ENCODE data around the gene NCOR1.
"Not testable (repeated sequence)": the region's sequence is repeated elsewhere in the genome, so short reads cannot be mapped to it uniquely, and the experiment has no call there.

Gene NCOR1

GRCh38 chr17:16214190-16215001, 938 bp downstream of the NCOR1 start:
- no peak for DNase-seq

GRCh38 chr17:16212793-16213192, 2.5 kb downstream of the NCOR1 start:
- no peak for DNase-seq

- DNase-seq: no peak
Measured at GRCh38 chr17:16211590-16211989, 3.7 kb downstream of the NCOR1 start.

- not testable (repeated sequence) for DNase-seq
Measured at GRCh38 chr17:16204763-16205162, 10.6 kb downstream of the NCOR1 start.

GRCh38 chr17:16202554-16203500, 12.5 kb downstream of the NCOR1 start:
- not testable (repeated sequence) for DNase-seq

GRCh38 chr17:16201693-16202131, 13.6 kb downstream of the NCOR1 start:
- DNase-seq: not testable (repeated sequence)

GRCh38 chr17:16199093-16199492, 16.2 kb downstream of the NCOR1 start:
- DNase-seq: no peak

GRCh38 chr17:16197276-16197675, 18.1 kb downstream of the NCOR1 start:
- no peak for DNase-seq

GRCh38 chr17:16194307-16194835, 21.0 kb downstream of the NCOR1 start:
- DNase-seq: not testable (repeated sequence)

GRCh38 chr17:16191604-16192003, 23.7 kb downstream of the NCOR1 start:
- no peak for DNase-seq

GRCh38 chr17:16190703-16191360, 24.5 kb downstream of the NCOR1 start:
- DNase-seq: no peak

- no peak for DNase-seq
Measured at GRCh38 chr17:16189791-16190348, 25.5 kb downstream of the NCOR1 start.

- no peak for DNase-seq
Measured at GRCh38 chr17:16187642-16188041, 27.7 kb downstream of the NCOR1 start.

GRCh38 chr17:16181581-16181980, 33.8 kb downstream of the NCOR1 start:
- DNase-seq: no peak

- no peak for DNase-seq
Measured at GRCh38 chr17:16178836-16179235, 36.5 kb downstream of the NCOR1 start.

- no peak for DNase-seq
Measured at GRCh38 chr17:16171613-16172012, 43.7 kb downstream of the NCOR1 start.

- not testable (repeated sequence) for DNase-seq
Measured at GRCh38 chr17:16166766-16167165, 48.6 kb downstream of the NCOR1 start.

GRCh38 chr17:16158714-16159113, 56.6 kb downstream of the NCOR1 start:
- DNase-seq: no peak

- DNase-seq: no peak
Measured at GRCh38 chr17:16155536-16155935, 59.8 kb downstream of the NCOR1 start.

- not testable (repeated sequence) for DNase-seq
Measured at GRCh38 chr17:16152326-16152725, 63.0 kb downstream of the NCOR1 start.

GRCh38 chr17:16150251-16150856, 65.0 kb downstream of the NCOR1 start:
- DNase-seq: no peak

GRCh38 chr17:16148596-16148995, 66.7 kb downstream of the NCOR1 start:
- no peak for DNase-seq

Data from midbrain (tissue), 1 donor.